Osteoblast (primary cell): ENCODE data around the gene BCS1L. TPM values are rescaled to one million over a fixed set of nuclear protein-coding genes. Genes with fewer than 3 reads are reported as not detected.

Experiments
- DNase-seq: peaks from one replicate; pipeline ENCODE4 v3.0.0; 2011; ENCODE audit warnings: low spot score, mixed read lengths; ENCODE audit not compliant: insufficient read length; ENCODE audit errors: missing footprints
- H2AFZ ChIP-seq: 2 replicates; pipeline ENCODE4 v1.6.0; 2011; ENCODE audit warnings: mild to moderate bottlenecking, low read length
- H3K27ac ChIP-seq: 2 replicates; pipeline ENCODE4 v1.5.1; 2011; ENCODE audit warnings: mild to moderate bottlenecking, low read depth, low read length, moderate library complexity
- H3K27me3 ChIP-seq: 2 replicates; pipeline ENCODE4 v1.6.0; 2012; ENCODE audit warnings: mild to moderate bottlenecking, control low read depth, inconsistent platforms, low read length, moderate library complexity; ENCODE audit not compliant: insufficient read depth
- H3K36me3 ChIP-seq: 2 replicates; pipeline ENCODE4 v1.5.1; 2011; ENCODE audit warnings: mild to moderate bottlenecking, low read length, control low read depth, moderate library complexity; ENCODE audit not compliant: insufficient read depth
- H3K4me1 ChIP-seq: 2 replicates; pipeline ENCODE4 v1.5.1; 2011; ENCODE audit warnings: mild to moderate bottlenecking, low read length, control low read depth, moderate library complexity; ENCODE audit not compliant: insufficient read depth
- H3K4me2 ChIP-seq: 2 replicates; pipeline ENCODE4 v1.6.0; 2011; ENCODE audit warnings: mild to moderate bottlenecking, low read length; ENCODE audit not compliant: insufficient read depth
- H3K4me3 ChIP-seq: fragments of 200-600 bp; sonication (generic); 3 replicates; pipeline ENCODE4 v1.5.1; 2012; ENCODE audit warnings: mild to moderate bottlenecking, low read length, inconsistent platforms; ENCODE audit not compliant: insufficient read depth
- H3K79me2 ChIP-seq: 2 replicates; pipeline ENCODE4 v1.6.0; 2012; ENCODE audit warnings: mild to moderate bottlenecking, low read length, control low read depth, inconsistent platforms; ENCODE audit not compliant: insufficient read depth
- H3K9me3 ChIP-seq: 2 replicates; pipeline ENCODE4 v1.5.1; 2011; ENCODE audit warnings: low read depth, low read length, control low read depth
- H4K20me1 ChIP-seq: 2 replicates; pipeline ENCODE4 v1.6.0; 2012; ENCODE audit warnings: mild to moderate bottlenecking, low read length, control low read depth; ENCODE audit not compliant: insufficient read depth
- CTCF ChIP-seq: IDR thresholded peaks from 2 replicates; pipeline ENCODE4 v1.5.1; 2011; ENCODE audit warnings: mild to moderate bottlenecking, low read depth, low read length, moderate library complexity; ENCODE audit errors: extremely low read depth
- total RNA-seq: library from RNA; depleted of rRNA; stranded (reverse); fragments of >200 nt; gene quantifications from 2 replicates; pipeline ENCODE4 v1.2.3, GENCODE V29; 2012

BCS1L gene
- total RNA-seq, 1 donor, result 16.6 TPM

DNA sequence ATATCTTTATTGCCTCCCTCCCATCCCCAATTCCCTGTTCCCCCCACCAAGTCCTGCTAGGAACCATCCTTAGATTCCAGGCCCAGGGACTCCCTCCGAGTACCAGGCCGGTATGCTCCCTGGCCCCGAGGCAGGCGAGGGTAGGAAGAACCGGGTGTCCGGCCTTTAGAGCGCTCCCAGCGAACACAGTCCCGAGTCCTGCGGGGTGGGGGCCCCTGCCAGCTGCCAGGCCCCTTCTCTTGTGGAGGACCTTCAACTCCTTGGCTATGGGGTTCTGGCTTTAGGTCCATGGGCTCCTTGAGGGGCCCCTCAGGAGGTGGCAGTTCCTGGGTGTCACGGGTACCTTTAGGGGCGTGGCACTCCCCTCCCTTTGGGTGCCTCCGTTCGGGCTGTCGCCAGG lies 4.4 kb downstream of the BCS1L start:
- H3K4me3 ChIP-seq, result no peak overlapping the region
- TF ChIP-seq CTCF, result no peak
- H2AFZ ChIP-seq, result no peak overlapping the region
- H3K4me1 ChIP-seq, result peaks cover 5% of the 10 kb centered on the region
- H3K9me3 ChIP-seq, result no peaks in the 10 kb centered on the region
- DNase-seq, result no peak
- no peaks in the 10 kb centered on the region for H3K27me3 ChIP-seq
- no peak overlapping the region for H3K27ac ChIP-seq
- peaks cover 5% of the 10 kb centered on the region for H4K20me1 ChIP-seq
- peaks cover 31% of the 10 kb centered on the region for H3K79me2 ChIP-seq
- H3K4me2 ChIP-seq, result no peak overlapping the region
- peaks cover 71% of the 10 kb centered on the region for H3K36me3 ChIP-seq

DNA sequence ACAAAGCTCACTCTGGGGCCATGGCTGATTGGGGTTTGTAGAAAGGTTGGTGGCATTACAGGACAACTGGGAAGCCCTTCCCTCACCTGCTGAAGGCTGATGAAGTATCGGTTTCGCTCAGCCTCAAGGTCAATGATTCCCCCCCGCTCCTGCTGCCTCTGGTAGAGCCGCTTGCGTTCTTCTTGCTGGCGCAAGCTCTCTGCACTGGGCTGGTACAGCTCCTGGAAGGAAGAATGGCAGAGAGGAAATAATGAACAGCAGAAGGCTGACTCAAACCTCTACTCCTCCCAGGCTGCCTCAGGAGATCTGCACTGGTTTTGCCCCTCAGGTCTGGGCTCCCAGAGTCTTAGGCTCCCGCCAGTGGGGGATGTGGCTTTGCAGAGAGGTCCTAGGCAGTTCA lies 5.2 kb downstream of the BCS1L start:
- no peak overlapping the region for H3K4me3 ChIP-seq
- H3K4me2 ChIP-seq, result no peak overlapping the region
- H3K36me3 ChIP-seq, result peaks cover 76% of the 10 kb centered on the region

GRCh38 chr2:218671097-218671653 lies 11.7 kb downstream of the BCS1L start:
- peak; percentile 70 for DNase-seq
- peak overlapping the region; percentile 97 for H2AFZ ChIP-seq
- no peak for TF ChIP-seq CTCF
- H3K4me2 ChIP-seq, result peak overlapping the region; percentile 92
- H4K20me1 ChIP-seq, result peaks cover 18% of the 10 kb centered on the region
- peaks cover 42% of the 10 kb centered on the region for H3K36me3 ChIP-seq
- H3K27ac ChIP-seq, result peak overlapping the region; percentile 93
- no peaks in the 10 kb centered on the region for H3K9me3 ChIP-seq
- peaks cover 53% of the 10 kb centered on the region for H3K79me2 ChIP-seq
- H3K27me3 ChIP-seq, result no peaks in the 10 kb centered on the region
- peaks cover 15% of the 10 kb centered on the region for H3K4me1 ChIP-seq
- peak overlapping the region; percentile 84 for H3K4me3 ChIP-seq

More for the DNA sequence above, 5.2 kb downstream of the BCS1L start:
- no peak overlapping the region for H2AFZ ChIP-seq
- no peaks in the 10 kb centered on the region for H3K27me3 ChIP-seq
- peaks cover 5% of the 10 kb centered on the region for H3K4me1 ChIP-seq
- TF ChIP-seq CTCF, result no peak
- H3K9me3 ChIP-seq, result no peaks in the 10 kb centered on the region
- no peak overlapping the region for H3K27ac ChIP-seq
- peaks cover 33% of the 10 kb centered on the region for H3K79me2 ChIP-seq
- peaks cover 12% of the 10 kb centered on the region for H4K20me1 ChIP-seq
- DNase-seq, result no peak

DNA sequence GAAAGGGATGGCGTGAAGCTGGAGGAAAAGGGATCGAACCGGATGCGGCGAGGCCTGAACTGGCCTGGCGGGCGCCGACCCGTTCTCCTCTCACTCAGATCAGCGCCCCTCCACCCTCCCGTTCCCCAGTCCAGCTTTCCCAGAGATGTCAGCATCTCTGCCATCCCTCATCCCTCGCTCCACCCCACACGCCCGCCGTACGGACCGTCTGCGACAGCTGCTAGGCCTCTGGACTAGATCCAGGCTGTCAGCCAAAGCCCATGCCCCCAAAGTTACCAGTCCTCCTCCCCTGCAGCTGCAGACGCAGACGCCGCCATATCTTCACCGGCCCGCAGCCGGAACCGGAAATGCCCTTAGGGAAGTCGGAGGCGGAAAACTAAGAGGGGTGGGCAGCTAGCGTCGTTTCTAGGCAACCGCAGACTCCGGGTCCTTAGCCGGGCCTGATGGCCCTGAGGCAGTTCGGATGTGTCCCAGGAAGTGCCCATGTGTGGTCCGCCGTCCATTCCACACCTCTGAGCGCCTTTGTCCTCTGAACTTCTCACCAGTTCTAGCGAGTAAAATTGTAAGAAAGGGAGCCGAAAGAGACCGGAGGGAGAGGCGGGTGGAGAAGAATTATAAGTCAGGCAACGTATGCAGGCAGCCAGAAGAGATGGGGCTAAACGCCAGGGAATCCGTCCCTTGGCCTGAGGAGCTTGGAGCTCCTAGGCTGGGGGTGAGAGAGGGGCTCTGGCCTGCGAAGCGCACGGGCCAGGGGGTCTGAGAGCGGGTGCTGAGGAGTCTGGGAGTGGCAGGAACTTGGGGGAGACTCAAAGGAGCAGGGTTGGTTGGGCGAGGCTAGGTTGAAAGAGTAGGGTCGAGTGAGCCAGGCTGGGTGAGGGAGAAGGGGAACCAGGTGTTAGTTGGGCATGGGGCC lies 12.4 kb downstream of the BCS1L start, which contains the start of the genes RNF25 and STK36:
Gene RNF25, minus strand, starts transcription at position 349 of the 913 bp plus-strand sequence. Its CDS starts 32 bp downstream, at position 317.
Gene STK36, plus strand, starts transcription at position 433 of the 913 bp plus-strand sequence. CDS start 744 bp downstream, outside the sequence.
- peak within 1 kb of the TSS; percentile 84 for H3K4me3 ChIP-seq
- peaks cover 36% of the 10 kb centered on the region for H3K36me3 ChIP-seq
- H3K9me3 ChIP-seq, result no peaks in the 10 kb centered on the region
- peaks cover 15% of the 10 kb centered on the region for H3K4me1 ChIP-seq
- H3K27ac ChIP-seq, result peak within 1 kb of the TSS; percentile 93
- H4K20me1 ChIP-seq, result peaks cover 18% of the 10 kb centered on the region
- TF ChIP-seq CTCF, result no peak
- no peaks in the 10 kb centered on the region for H3K27me3 ChIP-seq
- peak within 1 kb of the TSS; percentile 97 for H2AFZ ChIP-seq
- H3K79me2 ChIP-seq, result peaks cover 53% of the 10 kb centered on the region
- H3K4me2 ChIP-seq, result peak within 1 kb of the TSS; percentile 92
- peak; percentile 96 for DNase-seq
